ENCODE data around the gene SLC39A13.

Gene SLC39A13

GRCh38 chr11:47383071-47383470 is 25.3 kb upstream of the SLC39A13 start:
- no peak for DNase-seq (ENCODE audit: low spot score)
- TF ChIP-seq CTCF (IDR thresholded peaks at IDR 0.05; ENCODE audit: extremely low read depth, missing control alignments), result no peak

- no peak for TF ChIP-seq CTCF (IDR thresholded peaks at IDR 0.05; ENCODE audit: extremely low read depth, missing control alignments)
- DNase-seq (ENCODE audit: low spot score), result no peak
These were observed 23.9 kb upstream of the SLC39A13 start for GRCh38 chr11:47384498-47384897.

GRCh38 chr11:47387944-47388696 is 20.3 kb upstream of the SLC39A13 start:
- DNase-seq (ENCODE audit: low spot score), result no peak

GRCh38 chr11:47388697-47389576 is 19.5 kb upstream of the SLC39A13 start:
- DNase-seq (ENCODE audit: low spot score), result no peak
- no peak for TF ChIP-seq CTCF (IDR thresholded peaks at IDR 0.05; ENCODE audit: extremely low read depth, missing control alignments)

More at GRCh38 chr11:47387944-47388696, 20.3 kb upstream of the SLC39A13 start:
- no peak for TF ChIP-seq CTCF (IDR thresholded peaks at IDR 0.05; ENCODE audit: extremely low read depth, missing control alignments)

GRCh38 chr11:47389577-47390421 is 18.6 kb upstream of the SLC39A13 start:
- no peak for DNase-seq (ENCODE audit: low spot score)
- TF ChIP-seq CTCF (IDR thresholded peaks at IDR 0.05; ENCODE audit: extremely low read depth, missing control alignments), result no peak

- TF ChIP-seq CTCF (IDR thresholded peaks at IDR 0.05; ENCODE audit: extremely low read depth, missing control alignments), result no peak
- no peak for DNase-seq (ENCODE audit: low spot score)
These were observed 18.0 kb upstream of the SLC39A13 start for GRCh38 chr11:47390422-47390760.
